Dendritic cell treated with granulocyte-macrophage colony-stimulating factor and Interleukin-4, amounts not matched to agents 40 ng/mL and 50 ng/mL, for 4 days (primary cell): ENCODE measurements around the gene ADGRB3.
"Not testable (repeated sequence)": the region's sequence is repeated elsewhere in the genome, so short reads cannot be mapped to it uniquely, and the experiment has no call there.

Source experiments
- H3K27ac Mint-ChIP-seq: one replicate; pipeline ENCODE4 v1.8.0; 2022; ENCODE audit warnings: mild to moderate bottlenecking, mixed read lengths
- H3K27me3 Mint-ChIP-seq: one replicate; pipeline ENCODE4 v1.8.0; 2022; ENCODE audit warnings: mild to moderate bottlenecking, mixed read lengths
- H3K36me3 Mint-ChIP-seq: one replicate; pipeline ENCODE4 v1.8.0; 2022; ENCODE audit warnings: low read depth, mixed read lengths
- H3K4me1 Mint-ChIP-seq: one replicate; pipeline ENCODE4 v1.8.0; 2022; ENCODE audit warnings: low read depth, mixed read lengths
- H3K4me3 Mint-ChIP-seq: one replicate; pipeline ENCODE4 v1.8.0; 2022; ENCODE audit warnings: mild to moderate bottlenecking, moderate library complexity, mixed read lengths
- H3K9me3 Mint-ChIP-seq: one replicate; pipeline ENCODE4 v1.8.0; 2022; ENCODE audit warnings: mixed read lengths
- intact Hi-C: fragments of 100-400 bp; cut with micrococcal nuclease; formaldehyde crosslinking; loops from one replicate; pipeline ENCODE4 v1.15.0; 2022

ADGRB3 gene

GRCh38 chr6:69432168-69432567, 797.1 kb downstream of the ADGRB3 start:
- H3K4me3 Mint-ChIP-seq, H3K36me3 Mint-ChIP-seq, H3K27ac Mint-ChIP-seq, intact Hi-C loops, H3K27me3 Mint-ChIP-seq, H3K4me1 Mint-ChIP-seq: not testable (repeated sequence)
- peaks cover 25% of the 10 kb centered on the region for H3K9me3 Mint-ChIP-seq

- H3K9me3 Mint-ChIP-seq, result peaks cover 25% of the 10 kb centered on the region
- intact Hi-C loops, H3K4me1 Mint-ChIP-seq, H3K36me3 Mint-ChIP-seq, H3K4me3 Mint-ChIP-seq, H3K27me3 Mint-ChIP-seq, H3K27ac Mint-ChIP-seq: not testable (repeated sequence)
These were observed 798.0 kb downstream of the ADGRB3 start for GRCh38 chr6:69433116-69433515.

GRCh38 chr6:69438113-69438512, 803.0 kb downstream of the ADGRB3 start:
- peaks cover 27% of the 10 kb centered on the region for H3K9me3 Mint-ChIP-seq
- no peaks in the 10 kb centered on the region for H3K36me3 Mint-ChIP-seq
- no peak overlapping the region for H3K27ac Mint-ChIP-seq
- H3K4me1 Mint-ChIP-seq, result no peaks in the 10 kb centered on the region
- intact Hi-C loops, result no loop called here
- H3K27me3 Mint-ChIP-seq, result no peaks in the 10 kb centered on the region
- no peak overlapping the region for H3K4me3 Mint-ChIP-seq
